K562 (cell line): ENCODE measurements around the gene SLC35D2. TPM values are rescaled to one million over a fixed set of nuclear protein-coding genes. Genes with fewer than 3 reads are reported as not detected.

Experiments
- CCAR2 ChIP-seq: fragments of 200-400 bp; formaldehyde crosslinking; IDR thresholded peaks from 2 replicates; pipeline ENCODE4 v1.6.1; 2017; ENCODE audit warnings: mild to moderate bottlenecking, low read depth, low read length
- ESRRB ChIP-seq: fragments of 250-450 bp; sonication (Bioruptor Pico); IDR thresholded peaks from 2 replicates; pipeline ENCODE4 v1.5.0; 2020; ENCODE audit warnings: mild to moderate bottlenecking, moderate library complexity, borderline replicate concordance
- KLF1 ChIP-seq: fragments of 450-650 bp; IDR thresholded peaks from 2 replicates; pipeline ENCODE4 v1.6.1; 2016; ENCODE audit warnings: missing genetic modification characterization, missing compliant biosample characterization
- MECOM ChIP-seq: fragments of 250-450 bp; sonication (Bioruptor Pico); IDR thresholded peaks from 2 replicates; pipeline ENCODE4 v1.8.0; 2022; ENCODE audit warnings: inconsistent platforms
- NCOA1 ChIP-seq: fragments of 450-650 bp; IDR thresholded peaks from 2 replicates; pipeline ENCODE4 v1.6.1; 2016; ENCODE audit warnings: low read depth
- NFE2L1 ChIP-seq: fragments of 450-650 bp; IDR thresholded peaks from 2 replicates; pipeline ENCODE4 v1.6.1; 2016; ENCODE audit warnings: missing genetic modification characterization, low read depth, mild to moderate bottlenecking, missing compliant biosample characterization, moderate library complexity, borderline replicate concordance
- POLR2AphosphoS5 ChIP-seq: IDR thresholded peaks from 2 replicates; pipeline ENCODE4 v1.6.1; 2011; ENCODE audit warnings: mild to moderate bottlenecking, low read depth, low read length, moderate library complexity; ENCODE audit not compliant: control insufficient read depth, insufficient read depth
- RBM14 ChIP-seq: fragments of 200-400 bp; formaldehyde crosslinking; IDR thresholded peaks from 2 replicates; pipeline ENCODE4 v1.6.1; 2018; ENCODE audit warnings: low read depth, mild to moderate bottlenecking, low read length, moderate library complexity, borderline replicate concordance; ENCODE audit not compliant: insufficient read depth
- RHOXF2B ChIP-seq: fragments of 250-450 bp; sonication (Bioruptor Pico); conservative IDR thresholded peaks from 2 replicates; pipeline ENCODE4 v1.5.1; 2021
- SMAD2 ChIP-seq: fragments of 150-350 bp; IDR thresholded peaks from 2 replicates; pipeline ENCODE4 v1.6.1; 2014; ENCODE audit warnings: low read depth, mild to moderate bottlenecking, low read length
- SNRNP70 ChIP-seq: fragments of 200-400 bp; formaldehyde crosslinking; optimal IDR thresholded peaks from 2 replicates; pipeline ENCODE3; 2017; ENCODE audit warnings: low read depth, low read length
- TEAD4 ChIP-seq, 2 experiments: sonication (generic) in 1 of 2; formaldehyde crosslinking in 1 of 2; IDR thresholded peaks; 2 replicates each; pipeline versions ENCODE4 v1.6.1 to v1.8.0; 2012 to 2022; ENCODE audit warnings: borderline replicate concordance in 1 of 2, inconsistent platforms in 1 of 2, low read length in 1 of 2, mild to moderate bottlenecking in 1 of 2, missing genetic modification reagents in 1 of 2
- ZKSCAN8 ChIP-seq: fragments of 200-800 bp; sonication (Bioruptor generic); IDR thresholded peaks from 2 replicates; pipeline ENCODE4 v1.6.1; 2016; ENCODE audit warnings: missing genetic modification characterization, missing compliant biosample characterization
- ZNF134 ChIP-seq: fragments of 250-450 bp; sonication (Bioruptor Pico); conservative IDR thresholded peaks from 2 replicates; pipeline ENCODE4 v1.4.0; 2020
- ZNF324 ChIP-seq: fragments of 250-450 bp; sonication (Bioruptor Pico); IDR thresholded peaks from 2 replicates; pipeline ENCODE4 v1.4.0; 2020; ENCODE audit warnings: mild to moderate bottlenecking
- ZNF77 ChIP-seq: fragments of 250-450 bp; sonication (Bioruptor Pico); IDR thresholded peaks from 2 replicates; pipeline ENCODE4 v1.5.0; 2020
- polyA plus RNA-seq, 8 experiments: library from polyadenylated mRNA; depleted of rRNA in 4 of 8; stranded (reverse) in 5 of 8; unstranded in 3 of 8; fragments of >200 nt; fragmentation: Nextera tagmentation in 2 of 8; fragmentation: Illumina TruSeq in 1 of 8; extraction: Ambion mirVana in 2 of 8; extraction: Trizol in 1 of 8; gene quantifications; 2 replicates each; pipeline versions ENCODE4 v1.2.1 to v1.2.3, GENCODE V29; 2011 to 2014; ENCODE audit warnings: inconsistent platforms in 1 of 8, missing spikeins in 1 of 8
- total RNA-seq, 7 experiments: library from RNA; depleted of rRNA in 6 of 7; stranded (reverse); fragments of >200 nt in 6 of 7; fragmentation: Illumina TruSeq in 2 of 7; extraction: Trizol in 2 of 7; gene quantifications; 2 replicates each; pipeline versions ENCODE4 v1.2.1 to v1.2.3, GENCODE V29; 2011 to 2021; ENCODE audit warnings: low replicate concordance in 1 of 7
- TF ChIP-seq, protein P1 (sequence below): fragments of 450-650 bp; IDR thresholded peaks from 2 replicates; pipeline ENCODE4 v1.6.1; 2016; ENCODE audit warnings: mild to moderate bottlenecking, moderate library complexity

Gene SLC35D2
- total and polyA plus RNA-seq, 9 of the 15 experiments (the other 6 are each of a cell fraction or from before 2014, with no cell fraction given), result 2.9 to 14.9 (median 11.7) TPM

- TF ChIP-seq, protein P1, sequence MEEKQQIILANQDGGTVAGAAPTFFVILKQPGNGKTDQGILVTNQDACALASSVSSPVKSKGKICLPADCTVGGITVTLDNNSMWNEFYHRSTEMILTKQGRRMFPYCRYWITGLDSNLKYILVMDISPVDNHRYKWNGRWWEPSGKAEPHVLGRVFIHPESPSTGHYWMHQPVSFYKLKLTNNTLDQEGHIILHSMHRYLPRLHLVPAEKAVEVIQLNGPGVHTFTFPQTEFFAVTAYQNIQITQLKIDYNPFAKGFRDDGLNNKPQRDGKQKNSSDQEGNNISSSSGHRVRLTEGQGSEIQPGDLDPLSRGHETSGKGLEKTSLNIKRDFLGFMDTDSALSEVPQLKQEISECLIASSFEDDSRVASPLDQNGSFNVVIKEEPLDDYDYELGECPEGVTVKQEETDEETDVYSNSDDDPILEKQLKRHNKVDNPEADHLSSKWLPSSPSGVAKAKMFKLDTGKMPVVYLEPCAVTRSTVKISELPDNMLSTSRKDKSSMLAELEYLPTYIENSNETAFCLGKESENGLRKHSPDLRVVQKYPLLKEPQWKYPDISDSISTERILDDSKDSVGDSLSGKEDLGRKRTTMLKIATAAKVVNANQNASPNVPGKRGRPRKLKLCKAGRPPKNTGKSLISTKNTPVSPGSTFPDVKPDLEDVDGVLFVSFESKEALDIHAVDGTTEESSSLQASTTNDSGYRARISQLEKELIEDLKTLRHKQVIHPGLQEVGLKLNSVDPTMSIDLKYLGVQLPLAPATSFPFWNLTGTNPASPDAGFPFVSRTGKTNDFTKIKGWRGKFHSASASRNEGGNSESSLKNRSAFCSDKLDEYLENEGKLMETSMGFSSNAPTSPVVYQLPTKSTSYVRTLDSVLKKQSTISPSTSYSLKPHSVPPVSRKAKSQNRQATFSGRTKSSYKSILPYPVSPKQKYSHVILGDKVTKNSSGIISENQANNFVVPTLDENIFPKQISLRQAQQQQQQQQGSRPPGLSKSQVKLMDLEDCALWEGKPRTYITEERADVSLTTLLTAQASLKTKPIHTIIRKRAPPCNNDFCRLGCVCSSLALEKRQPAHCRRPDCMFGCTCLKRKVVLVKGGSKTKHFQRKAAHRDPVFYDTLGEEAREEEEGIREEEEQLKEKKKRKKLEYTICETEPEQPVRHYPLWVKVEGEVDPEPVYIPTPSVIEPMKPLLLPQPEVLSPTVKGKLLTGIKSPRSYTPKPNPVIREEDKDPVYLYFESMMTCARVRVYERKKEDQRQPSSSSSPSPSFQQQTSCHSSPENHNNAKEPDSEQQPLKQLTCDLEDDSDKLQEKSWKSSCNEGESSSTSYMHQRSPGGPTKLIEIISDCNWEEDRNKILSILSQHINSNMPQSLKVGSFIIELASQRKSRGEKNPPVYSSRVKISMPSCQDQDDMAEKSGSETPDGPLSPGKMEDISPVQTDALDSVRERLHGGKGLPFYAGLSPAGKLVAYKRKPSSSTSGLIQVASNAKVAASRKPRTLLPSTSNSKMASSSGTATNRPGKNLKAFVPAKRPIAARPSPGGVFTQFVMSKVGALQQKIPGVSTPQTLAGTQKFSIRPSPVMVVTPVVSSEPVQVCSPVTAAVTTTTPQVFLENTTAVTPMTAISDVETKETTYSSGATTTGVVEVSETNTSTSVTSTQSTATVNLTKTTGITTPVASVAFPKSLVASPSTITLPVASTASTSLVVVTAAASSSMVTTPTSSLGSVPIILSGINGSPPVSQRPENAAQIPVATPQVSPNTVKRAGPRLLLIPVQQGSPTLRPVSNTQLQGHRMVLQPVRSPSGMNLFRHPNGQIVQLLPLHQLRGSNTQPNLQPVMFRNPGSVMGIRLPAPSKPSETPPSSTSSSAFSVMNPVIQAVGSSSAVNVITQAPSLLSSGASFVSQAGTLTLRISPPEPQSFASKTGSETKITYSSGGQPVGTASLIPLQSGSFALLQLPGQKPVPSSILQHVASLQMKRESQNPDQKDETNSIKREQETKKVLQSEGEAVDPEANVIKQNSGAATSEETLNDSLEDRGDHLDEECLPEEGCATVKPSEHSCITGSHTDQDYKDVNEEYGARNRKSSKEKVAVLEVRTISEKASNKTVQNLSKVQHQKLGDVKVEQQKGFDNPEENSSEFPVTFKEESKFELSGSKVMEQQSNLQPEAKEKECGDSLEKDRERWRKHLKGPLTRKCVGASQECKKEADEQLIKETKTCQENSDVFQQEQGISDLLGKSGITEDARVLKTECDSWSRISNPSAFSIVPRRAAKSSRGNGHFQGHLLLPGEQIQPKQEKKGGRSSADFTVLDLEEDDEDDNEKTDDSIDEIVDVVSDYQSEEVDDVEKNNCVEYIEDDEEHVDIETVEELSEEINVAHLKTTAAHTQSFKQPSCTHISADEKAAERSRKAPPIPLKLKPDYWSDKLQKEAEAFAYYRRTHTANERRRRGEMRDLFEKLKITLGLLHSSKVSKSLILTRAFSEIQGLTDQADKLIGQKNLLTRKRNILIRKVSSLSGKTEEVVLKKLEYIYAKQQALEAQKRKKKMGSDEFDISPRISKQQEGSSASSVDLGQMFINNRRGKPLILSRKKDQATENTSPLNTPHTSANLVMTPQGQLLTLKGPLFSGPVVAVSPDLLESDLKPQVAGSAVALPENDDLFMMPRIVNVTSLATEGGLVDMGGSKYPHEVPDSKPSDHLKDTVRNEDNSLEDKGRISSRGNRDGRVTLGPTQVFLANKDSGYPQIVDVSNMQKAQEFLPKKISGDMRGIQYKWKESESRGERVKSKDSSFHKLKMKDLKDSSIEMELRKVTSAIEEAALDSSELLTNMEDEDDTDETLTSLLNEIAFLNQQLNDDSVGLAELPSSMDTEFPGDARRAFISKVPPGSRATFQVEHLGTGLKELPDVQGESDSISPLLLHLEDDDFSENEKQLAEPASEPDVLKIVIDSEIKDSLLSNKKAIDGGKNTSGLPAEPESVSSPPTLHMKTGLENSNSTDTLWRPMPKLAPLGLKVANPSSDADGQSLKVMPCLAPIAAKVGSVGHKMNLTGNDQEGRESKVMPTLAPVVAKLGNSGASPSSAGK, result peak; percentile 74
- TF ChIP-seq RBM14 (peak; percentile 69; the same call in 1 of the 2 replicates), ZNF77 (CRISPR knock-in tag) (no peak), ZNF324 (no peak), TEAD4 (IDR thresholded peaks at IDR 0.05; ENCODE audit: low read length) (peak; percentile 29; the same call in 1 of the 2 replicates), TEAD4 (CRISPR knock-in tag; IDR thresholded peaks at IDR 0.05; ENCODE audit: borderline replicate concordance) (0 out of 2 replicates have a peak, but pooled peaks have one; percentile 59), ZNF134 (CRISPR knock-in tag) (no peak), CCAR2 (no peak), NFE2L1 (no peak), SNRNP70 (no peak), MECOM (CRISPR knock-in tag) (no peak), SMAD2 (no peak), NCOA1 (no peak), ESRRB (CRISPR knock-in tag) (no peak), KLF1 (tag) (no peak; the same call in 1 of the 2 replicates), ZKSCAN8 (no peak), RHOXF2B (no peak), POLR2AphosphoS5 (peak; percentile 65; the same call in 1 of the 2 replicates)
Observed at GRCh38 chr9:96418083-96418919, 34.8 kb upstream of the SLC35D2 start, which contains the start of gene ZNF367 (continued).
